Large intestine (tissue), 3 donors: ENCODE measurements around the gene FMC1. TPM values are rescaled to one million over a fixed set of nuclear protein-coding genes. Genes with fewer than 3 reads are reported as not detected.

Experiments used
- DNase-seq, 2 donors: peaks; one replicate each; pipeline versions ENCODE4 v3.0.0 to v3.0.0-alpha.2; 2013
- H3K27ac ChIP-seq: one replicate; pipeline ENCODE4 v1.5.1; 2013; ENCODE audit warnings: low read length
- H3K27me3 ChIP-seq: 2 replicates; pipeline ENCODE4 v1.6.1; 2013; ENCODE audit warnings: low read length; ENCODE audit not compliant: control insufficient read depth, insufficient read depth
- H3K36me3 ChIP-seq: 2 replicates; pipeline ENCODE4 v1.6.1; 2013; ENCODE audit warnings: low read length; ENCODE audit not compliant: control insufficient read depth, insufficient read depth
- H3K4me1 ChIP-seq: one replicate; pipeline ENCODE4 v1.6.1; 2013; ENCODE audit warnings: low read length; ENCODE audit not compliant: control insufficient read depth, insufficient read depth
- H3K4me3 ChIP-seq: one replicate; pipeline ENCODE4 v1.5.1; 2013; ENCODE audit warnings: low read length
- H3K9me3 ChIP-seq: one replicate; pipeline ENCODE4 v1.6.1; 2013; ENCODE audit warnings: mild to moderate bottlenecking, low read depth, low read length, moderate library complexity; ENCODE audit not compliant: control insufficient read depth
- WGBS: methylation state at CpG from one replicate; pipeline ENCODE4 v1.1.5; 2013; ENCODE audit warnings: low lambda C conversion rate; ENCODE audit not compliant: insufficient coverage; 5-methylcytosine and 5-hydroxymethylcytosine counted together
- polyA plus RNA-seq: library from polyadenylated mRNA; unstranded; fragments of 120-200 nt; gene quantifications from one replicate; pipeline ENCODE4 v1.2.1, GENCODE V29; 2013

FMC1 gene
- polyA plus RNA-seq, 1 donor = 19.0 TPM

DNA sequence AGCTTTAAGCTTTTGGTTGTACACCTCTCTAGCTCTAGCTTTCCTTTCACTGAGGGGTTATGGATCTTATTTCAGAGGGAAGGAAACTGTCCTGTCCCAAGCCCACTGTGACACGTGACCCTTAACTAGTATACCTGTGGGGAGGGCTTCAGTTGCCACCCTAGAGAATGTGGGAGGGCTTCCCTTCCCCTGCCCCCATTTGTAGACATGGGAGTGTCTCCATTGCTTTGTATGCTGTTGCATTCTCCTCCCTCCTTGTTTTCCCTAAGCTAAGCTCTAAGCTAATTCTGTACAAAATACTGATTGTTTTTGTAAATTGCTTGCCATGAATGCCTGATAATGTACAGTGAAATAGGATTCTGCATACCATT, 29.8 kb downstream of the FMC1 start:
- no peak for DNase-seq
- Histone ChIP-seq H3K4me3 (no peak overlapping the region), H3K9me3 (no peaks in the 10 kb centered on the region), H3K36me3 (peaks cover 24% of the 10 kb centered on the region), H3K27ac (no peak overlapping the region), H3K27me3 (no peaks in the 10 kb centered on the region), H3K4me1 (no peaks in the 10 kb centered on the region)
- WGBS = no CpG with 5 or more reads among the region's 1 CpG

DNA sequence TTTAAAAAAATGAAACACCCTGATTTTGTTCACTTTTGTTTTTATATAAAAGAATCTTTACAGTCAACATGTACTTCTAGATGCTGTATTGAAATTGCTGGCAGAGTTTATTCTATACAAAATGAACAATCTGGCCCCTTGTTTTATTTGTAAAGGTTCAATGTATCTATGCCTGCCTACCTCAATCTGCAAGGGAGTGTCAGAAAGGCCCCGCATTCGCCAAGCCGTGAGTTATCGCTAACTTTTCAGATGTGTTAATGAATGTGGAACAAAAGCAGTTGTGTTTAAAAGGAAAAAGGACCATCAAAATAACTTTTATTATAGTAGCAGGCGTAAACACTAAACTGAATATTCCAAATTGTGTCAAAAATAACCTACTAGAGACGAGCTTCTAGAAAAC, 33.1 kb downstream of the FMC1 start:
- Histone ChIP-seq H3K4me1 (no peaks in the 10 kb centered on the region), H3K27me3 (no peaks in the 10 kb centered on the region), H3K4me3 (no peak overlapping the region), H3K27ac (no peak overlapping the region), H3K9me3 (no peaks in the 10 kb centered on the region), H3K36me3 (peaks cover 38% of the 10 kb centered on the region)
- DNase-seq = no peak
- 93% methylated on average over 5 of the region's 6 CpGs for WGBS

DNA sequence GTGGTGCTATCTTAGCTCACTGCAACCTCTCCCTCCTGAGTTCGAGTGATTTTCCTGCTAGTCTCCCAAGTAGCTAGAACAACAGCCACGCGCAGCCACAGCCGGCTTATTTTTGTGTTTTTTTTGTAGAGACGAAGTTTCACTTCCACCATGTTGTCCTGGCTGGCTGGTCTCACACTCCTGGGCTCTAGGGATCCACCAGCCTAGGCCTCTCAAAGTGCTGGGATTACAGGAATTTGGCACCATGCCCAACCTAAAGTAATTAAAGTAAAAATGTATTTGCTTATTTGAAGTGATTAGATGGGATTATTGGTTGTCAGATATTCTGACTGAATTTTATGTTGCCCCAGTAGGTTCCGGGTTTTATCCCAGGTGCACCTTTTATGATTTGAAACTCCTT, 41.3 kb downstream of the FMC1 start:
- no peaks in the 10 kb centered on the region for H3K27me3 ChIP-seq
- H3K4me3 ChIP-seq = no peak overlapping the region
- WGBS = 100% methylated on average over 2 of the region's 6 CpGs
- DNase-seq = no peak
- H3K4me1 ChIP-seq = no peaks in the 10 kb centered on the region
- H3K36me3 ChIP-seq = peaks cover 56% of the 10 kb centered on the region
- no peak overlapping the region for H3K27ac ChIP-seq
- no peaks in the 10 kb centered on the region for H3K9me3 ChIP-seq

DNA sequence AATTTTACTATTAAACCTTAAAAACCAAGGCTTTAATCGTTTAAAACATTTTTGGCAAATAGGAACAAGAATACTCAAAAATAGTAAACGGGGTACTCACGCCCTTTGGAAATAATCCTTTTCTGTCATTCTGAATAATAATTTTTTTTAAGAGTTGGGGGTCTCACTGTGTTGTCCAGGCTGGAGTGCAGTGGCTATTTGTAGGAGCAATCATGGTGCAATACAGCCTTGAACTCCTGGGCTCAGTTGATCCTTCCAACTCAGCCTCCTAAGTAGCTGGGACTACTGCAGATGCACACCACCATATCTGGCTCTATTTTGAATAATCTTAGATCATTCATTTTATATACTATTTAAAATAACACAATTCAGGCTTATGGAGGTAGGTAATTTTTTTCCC, 43.5 kb downstream of the FMC1 start:
- H3K27ac ChIP-seq = no peak overlapping the region
- no peaks in the 10 kb centered on the region for H3K4me1 ChIP-seq
- no peak for DNase-seq
- H3K27me3 ChIP-seq = no peaks in the 10 kb centered on the region
- no peaks in the 10 kb centered on the region for H3K9me3 ChIP-seq
- no peak overlapping the region for H3K4me3 ChIP-seq
- H3K36me3 ChIP-seq = peaks cover 51% of the 10 kb centered on the region
- WGBS = 100% methylated on average over 2 of the region's 3 CpGs

DNA sequence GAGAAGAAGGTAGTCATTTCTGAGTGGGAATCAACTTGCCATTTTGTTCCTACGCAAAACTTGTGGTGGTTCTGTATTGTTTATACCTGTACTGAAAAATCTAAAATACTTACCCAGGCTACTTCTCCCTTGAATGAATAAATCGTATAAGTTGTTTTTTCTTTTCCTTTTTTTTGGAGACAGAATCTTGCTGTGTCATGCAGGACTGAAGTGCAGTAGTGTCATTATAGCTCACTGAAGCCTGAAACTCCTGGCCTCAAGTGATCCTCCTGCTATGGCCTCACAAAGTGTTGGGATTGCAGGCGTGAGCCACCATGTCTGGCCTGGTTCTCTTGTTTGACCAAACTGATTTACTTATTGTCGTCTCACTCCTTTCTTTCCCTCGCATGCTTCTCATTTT, 46.5 kb downstream of the FMC1 start:
- no peaks in the 10 kb centered on the region for H3K9me3 ChIP-seq
- H3K4me3 ChIP-seq = no peak overlapping the region
- 100% methylated on average over 3 of the region's 5 CpGs for WGBS
- H3K27me3 ChIP-seq = no peaks in the 10 kb centered on the region
- H3K4me1 ChIP-seq = no peaks in the 10 kb centered on the region
- H3K27ac ChIP-seq = no peak overlapping the region
- no peak for DNase-seq
- peaks cover 42% of the 10 kb centered on the region for H3K36me3 ChIP-seq

DNA sequence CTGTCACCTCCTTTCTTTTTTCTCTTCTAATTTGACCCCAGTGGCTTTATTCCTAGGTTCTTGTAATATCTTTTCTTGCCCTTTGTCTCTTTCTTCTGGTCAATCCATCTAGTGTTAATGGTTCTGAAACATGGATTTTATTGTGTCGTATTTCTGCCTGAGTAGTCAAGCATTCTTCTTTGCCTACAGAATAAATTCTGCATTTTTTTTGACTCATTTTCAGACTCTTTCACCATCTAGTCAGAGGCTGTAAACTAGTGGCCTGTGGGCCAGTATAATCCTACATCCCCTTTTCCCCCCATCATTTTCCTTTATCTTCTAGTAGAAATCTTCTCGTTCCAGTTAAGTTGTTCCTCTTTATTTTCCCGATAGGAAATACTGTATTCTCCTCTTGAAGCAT, 48.0 kb downstream of the FMC1 start:
- Histone ChIP-seq H3K27me3 (no peaks in the 10 kb centered on the region), H3K36me3 (peaks cover 47% of the 10 kb centered on the region), H3K4me3 (no peak overlapping the region), H3K27ac (no peak overlapping the region), H3K9me3 (no peaks in the 10 kb centered on the region), H3K4me1 (no peaks in the 10 kb centered on the region)
- no peak for DNase-seq
- 100% methylated on average over 3 of the region's 3 CpGs for WGBS

DNA sequence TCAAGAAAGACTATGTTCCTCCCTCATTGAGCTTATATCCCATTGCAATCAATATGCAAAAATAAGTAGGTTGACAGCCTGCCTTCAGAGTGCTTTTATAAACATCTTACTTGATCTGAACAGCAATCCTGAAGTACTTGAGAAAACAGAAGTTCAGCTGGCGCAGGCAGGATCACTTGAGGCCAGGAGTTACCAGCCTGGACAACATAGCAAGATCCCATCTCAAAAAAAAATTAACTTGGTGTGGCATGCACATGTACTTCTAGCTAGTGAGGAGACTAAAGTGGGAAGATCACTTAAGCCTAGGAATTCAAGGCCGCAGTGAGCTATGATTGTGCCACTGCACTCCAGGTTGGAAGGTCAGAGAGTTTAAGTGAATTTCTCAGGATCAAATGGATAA, 48.6 kb downstream of the FMC1 start:
- WGBS = no CpG with 5 or more reads among the region's 2 CpGs
- peaks cover 49% of the 10 kb centered on the region for H3K36me3 ChIP-seq

DNA sequence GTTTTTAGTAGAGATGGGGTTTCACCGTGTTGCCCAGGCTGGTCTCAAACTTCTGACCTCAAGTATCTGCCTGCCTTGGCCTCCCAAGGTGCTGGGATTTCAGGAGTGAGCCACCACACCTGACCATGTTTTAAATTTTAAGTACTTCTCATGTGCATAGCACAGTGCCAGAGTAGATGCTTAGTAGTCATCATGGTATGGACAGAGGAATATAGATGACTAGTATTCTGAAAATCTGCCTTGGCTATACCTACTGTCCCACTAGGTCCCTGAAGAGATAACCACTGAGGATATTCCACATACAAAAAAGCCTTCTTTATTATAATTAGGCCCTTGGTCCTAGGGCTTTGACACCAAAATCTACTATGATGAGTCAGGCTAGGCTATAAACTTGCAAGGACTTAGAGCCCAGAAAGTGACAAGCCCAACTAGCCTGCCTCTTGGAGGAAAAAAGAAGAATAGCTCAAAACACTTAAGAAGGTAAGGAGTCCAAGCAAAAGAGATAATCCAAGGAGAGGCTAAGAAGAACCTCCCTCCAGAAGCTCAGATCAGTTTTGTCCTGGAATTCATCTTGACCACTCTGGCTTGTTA, 52.6 kb downstream of the FMC1 start:
- H3K27me3 ChIP-seq = no peaks in the 10 kb centered on the region
- H3K4me3 ChIP-seq = no peak overlapping the region
- H3K27ac ChIP-seq = no peak overlapping the region
- no peak for DNase-seq
- no CpG with 5 or more reads among the region's 1 CpG for WGBS
- H3K9me3 ChIP-seq = no peaks in the 10 kb centered on the region
- H3K4me1 ChIP-seq = no peaks in the 10 kb centered on the region
- peaks cover 43% of the 10 kb centered on the region for H3K36me3 ChIP-seq

More for the DNA sequence above, 48.6 kb downstream of the FMC1 start:
- H3K4me1 ChIP-seq = no peaks in the 10 kb centered on the region
- no peaks in the 10 kb centered on the region for H3K9me3 ChIP-seq
- no peak for DNase-seq
- H3K27ac ChIP-seq = no peak overlapping the region
- no peak overlapping the region for H3K4me3 ChIP-seq
- no peaks in the 10 kb centered on the region for H3K27me3 ChIP-seq

DNA sequence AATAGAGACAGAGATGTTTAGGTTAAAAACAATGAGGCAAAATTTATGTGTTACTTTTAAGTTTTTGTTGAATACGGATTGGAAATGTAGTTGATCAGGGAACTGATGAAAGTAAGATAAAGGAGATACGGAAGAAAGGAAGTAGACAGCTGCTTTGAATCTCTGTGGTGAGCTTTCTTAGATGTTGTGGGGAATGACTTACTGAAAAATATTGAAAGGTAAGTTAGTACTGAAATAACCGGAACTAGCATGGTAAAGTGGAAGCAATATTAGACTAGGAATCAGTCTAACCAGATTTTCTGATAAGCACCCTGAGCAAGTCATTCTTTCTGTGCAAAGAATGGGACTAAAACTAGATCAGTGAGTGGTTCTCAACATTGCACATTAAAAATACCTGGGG, 53.4 kb downstream of the FMC1 start:
- no peak for DNase-seq

More for the DNA sequence above, 53.4 kb downstream of the FMC1 start:
- H3K4me1 ChIP-seq = no peaks in the 10 kb centered on the region
- H3K36me3 ChIP-seq = peaks cover 41% of the 10 kb centered on the region
- 93% methylated on average over 3 of the region's 3 CpGs for WGBS
- no peak overlapping the region for H3K27ac ChIP-seq
- H3K9me3 ChIP-seq = no peaks in the 10 kb centered on the region
- H3K4me3 ChIP-seq = no peak overlapping the region
- H3K27me3 ChIP-seq = no peaks in the 10 kb centered on the region
